Endodermal cell (in vitro differentiated cells): ENCODE results near the gene CLINT1. TPM values are rescaled to one million over a fixed set of nuclear protein-coding genes. Genes with fewer than 3 reads are reported as not detected.

ENCODE experiments used
- DNase-seq: peaks from one replicate; pipeline ENCODE4 v3.0.0-alpha.2; 2017
- H3K27ac ChIP-seq: 2 replicates; pipeline ENCODE4 v1.5.1; 2013; ENCODE audit warnings: mild to moderate bottlenecking, low read depth, low read length, moderate library complexity
- H3K27me3 ChIP-seq: 2 replicates; pipeline ENCODE4 v1.6.1; 2013; ENCODE audit warnings: mild to moderate bottlenecking, low read length, moderate library complexity; ENCODE audit not compliant: insufficient read depth, control insufficient read depth, poor library complexity, severe bottlenecking
- H3K36me3 ChIP-seq: 2 replicates; pipeline ENCODE4 v1.7.0; 2013; ENCODE audit warnings: mild to moderate bottlenecking, low read length, moderate library complexity; ENCODE audit not compliant: control insufficient read depth, insufficient read depth
- H3K4me1 ChIP-seq: one replicate; pipeline ENCODE4 v1.7.0; 2013; ENCODE audit warnings: low read length; ENCODE audit not compliant: control insufficient read depth, insufficient read depth
- H3K4me3 ChIP-seq: 2 replicates; pipeline ENCODE4 v1.5.1; 2013; ENCODE audit warnings: mild to moderate bottlenecking, low read length, moderate library complexity
- H3K9ac ChIP-seq: 2 replicates; pipeline ENCODE4 v1.6.1; 2013; ENCODE audit warnings: mild to moderate bottlenecking, low read length, moderate library complexity; ENCODE audit not compliant: poor library complexity, severe bottlenecking; ENCODE audit errors: extremely low read depth
- H3K9me3 ChIP-seq: 2 replicates; pipeline ENCODE4 v1.6.1; 2013; ENCODE audit warnings: mild to moderate bottlenecking, low read length, moderate library complexity; ENCODE audit not compliant: control insufficient read depth
- H3K27ac Mint-ChIP-seq: 2 replicates; pipeline ENCODE4 v1.8.0; 2020; ENCODE audit warnings: mixed read lengths
- H3K27me3 Mint-ChIP-seq: 2 replicates; pipeline ENCODE4 v1.8.0; 2021; ENCODE audit warnings: mild to moderate bottlenecking, mixed read lengths; ENCODE audit not compliant: insufficient read depth
- H3K36me3 Mint-ChIP-seq: 2 replicates; pipeline ENCODE4 v1.8.0; 2020; ENCODE audit warnings: low read depth, mixed read lengths
- H3K4me1 Mint-ChIP-seq: 2 replicates; pipeline ENCODE4 v1.8.0; 2020; ENCODE audit warnings: mixed read lengths
- H3K4me3 Mint-ChIP-seq: 2 replicates; pipeline ENCODE4 v1.8.0; 2020; ENCODE audit warnings: mild to moderate bottlenecking, moderate library complexity, mixed read lengths
- H3K9me3 Mint-ChIP-seq: 2 replicates; pipeline ENCODE4 v1.8.0; 2020; ENCODE audit warnings: mild to moderate bottlenecking, mixed read lengths
- WGBS, 2 experiments: methylation state at CpG; one replicate each; pipeline versions ENCODE4 v1.1.5 to v1.1.7; 2013; ENCODE audit warnings: missing lambda C conversion rate in 2 of 2, mixed read lengths in 1 of 2; ENCODE audit not compliant: insufficient coverage in 1 of 2, insufficient read length in 1 of 2; 5-methylcytosine and 5-hydroxymethylcytosine counted together
- total RNA-seq, 2 donors: library from RNA; stranded (reverse); fragmentation: NEBNext Ultra II Directional in 1 of 2; extraction: Animal tissue kit (Norgen Biotek cat#: 25700) in 1 of 2; gene quantifications; 2 replicates in 1 of 2; 3 replicates in 1 of 2; pipeline ENCODE4 v1.2.1, GENCODE V29; 2021
- TF ChIP-seq, protein P1 (sequence below): fragments of 200-600 bp; sonication (generic); conservative IDR thresholded peaks from 2 replicates; pipeline ENCODE4 v1.5.0; 2021; ENCODE audit warnings: antibody characterized with exemption, mild to moderate bottlenecking

Gene CLINT1
- total RNA-seq, 2 donors from 2014 or later = 91.6 to 92.7 TPM

DNA sequence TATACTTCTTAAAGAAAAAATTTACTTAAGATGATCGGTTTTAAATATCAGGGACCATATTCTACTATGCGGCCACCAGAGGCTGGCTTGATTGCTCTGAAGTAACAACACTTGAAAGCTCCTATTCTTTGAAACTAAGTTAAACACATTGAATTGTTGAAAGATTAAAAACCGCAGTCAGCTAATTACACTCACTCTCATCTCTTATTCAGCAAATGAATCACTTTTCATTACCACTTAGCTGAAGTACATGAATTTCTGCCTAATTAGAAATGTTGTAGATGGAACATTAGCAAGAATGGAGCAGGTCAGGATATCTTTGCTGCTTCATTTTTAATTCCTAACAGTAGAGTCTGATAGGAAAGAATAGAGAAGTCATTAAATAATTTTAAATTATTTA, 73.1 kb downstream of the CLINT1 start:
- Mint-ChIP-seq H3K27me3 (no peaks in the 10 kb centered on the region), H3K27ac (no peak overlapping the region), H3K36me3 (peaks cover 45% of the 10 kb centered on the region), H3K4me3 (no peak overlapping the region), H3K4me1 (peaks cover 5% of the 10 kb centered on the region), H3K9me3 (no peaks in the 10 kb centered on the region)
- H3K36me3 ChIP-seq = peaks cover 52% of the 10 kb centered on the region
- no peaks in the 10 kb centered on the region for H3K4me1 ChIP-seq
- H3K27me3 ChIP-seq = no peaks in the 10 kb centered on the region
- DNase-seq = no peak
- no peak overlapping the region for H3K4me3 ChIP-seq
- TF ChIP-seq, protein P1, sequence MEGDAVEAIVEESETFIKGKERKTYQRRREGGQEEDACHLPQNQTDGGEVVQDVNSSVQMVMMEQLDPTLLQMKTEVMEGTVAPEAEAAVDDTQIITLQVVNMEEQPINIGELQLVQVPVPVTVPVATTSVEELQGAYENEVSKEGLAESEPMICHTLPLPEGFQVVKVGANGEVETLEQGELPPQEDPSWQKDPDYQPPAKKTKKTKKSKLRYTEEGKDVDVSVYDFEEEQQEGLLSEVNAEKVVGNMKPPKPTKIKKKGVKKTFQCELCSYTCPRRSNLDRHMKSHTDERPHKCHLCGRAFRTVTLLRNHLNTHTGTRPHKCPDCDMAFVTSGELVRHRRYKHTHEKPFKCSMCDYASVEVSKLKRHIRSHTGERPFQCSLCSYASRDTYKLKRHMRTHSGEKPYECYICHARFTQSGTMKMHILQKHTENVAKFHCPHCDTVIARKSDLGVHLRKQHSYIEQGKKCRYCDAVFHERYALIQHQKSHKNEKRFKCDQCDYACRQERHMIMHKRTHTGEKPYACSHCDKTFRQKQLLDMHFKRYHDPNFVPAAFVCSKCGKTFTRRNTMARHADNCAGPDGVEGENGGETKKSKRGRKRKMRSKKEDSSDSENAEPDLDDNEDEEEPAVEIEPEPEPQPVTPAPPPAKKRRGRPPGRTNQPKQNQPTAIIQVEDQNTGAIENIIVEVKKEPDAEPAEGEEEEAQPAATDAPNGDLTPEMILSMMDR = no peak
- no peak overlapping the region for H3K27ac ChIP-seq
- H3K9ac ChIP-seq = no peak overlapping the region
- 97 to 100% methylated on average over 2 to 3 of the region's 3 CpGs for WGBS, 2 experiments
- H3K9me3 ChIP-seq = no peaks in the 10 kb centered on the region

DNA sequence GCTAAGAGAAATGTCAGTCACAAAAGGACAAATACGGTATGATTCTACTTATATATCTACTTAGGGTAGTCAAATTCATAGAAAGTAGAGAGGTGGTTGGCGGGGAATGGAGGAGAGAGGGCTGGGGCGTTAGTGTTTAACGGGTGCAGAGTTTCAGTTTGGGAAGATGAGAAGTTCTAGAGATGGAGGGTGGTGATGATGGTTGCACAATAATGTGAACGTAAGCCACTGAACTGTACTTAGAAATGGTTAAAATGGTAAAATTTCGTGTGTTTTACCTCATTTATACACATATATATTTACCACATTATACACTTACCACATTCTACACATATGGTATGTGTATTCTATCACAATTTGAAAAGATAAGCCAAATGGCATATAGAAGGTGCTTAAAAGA, 79.7 kb downstream of the CLINT1 start:
- Histone ChIP-seq H3K9ac (no peak overlapping the region), H3K27ac (no peak overlapping the region), H3K4me1 (no peaks in the 10 kb centered on the region), H3K9me3 (no peaks in the 10 kb centered on the region), H3K27me3 (no peaks in the 10 kb centered on the region), H3K4me3 (no peak overlapping the region), H3K36me3 (peaks cover 1% of the 10 kb centered on the region)
- WGBS, 2 experiments = 96 to 100% methylated on average over 2 to 5 of the region's 6 CpGs
- TF ChIP-seq, protein P1 = no peak
- Mint-ChIP-seq H3K4me3 (no peak overlapping the region), H3K4me1 (peaks cover 5% of the 10 kb centered on the region), H3K27me3 (no peaks in the 10 kb centered on the region), H3K36me3 (peaks cover 3% of the 10 kb centered on the region), H3K27ac (no peak overlapping the region), H3K9me3 (no peaks in the 10 kb centered on the region)
- DNase-seq = no peak

DNA sequence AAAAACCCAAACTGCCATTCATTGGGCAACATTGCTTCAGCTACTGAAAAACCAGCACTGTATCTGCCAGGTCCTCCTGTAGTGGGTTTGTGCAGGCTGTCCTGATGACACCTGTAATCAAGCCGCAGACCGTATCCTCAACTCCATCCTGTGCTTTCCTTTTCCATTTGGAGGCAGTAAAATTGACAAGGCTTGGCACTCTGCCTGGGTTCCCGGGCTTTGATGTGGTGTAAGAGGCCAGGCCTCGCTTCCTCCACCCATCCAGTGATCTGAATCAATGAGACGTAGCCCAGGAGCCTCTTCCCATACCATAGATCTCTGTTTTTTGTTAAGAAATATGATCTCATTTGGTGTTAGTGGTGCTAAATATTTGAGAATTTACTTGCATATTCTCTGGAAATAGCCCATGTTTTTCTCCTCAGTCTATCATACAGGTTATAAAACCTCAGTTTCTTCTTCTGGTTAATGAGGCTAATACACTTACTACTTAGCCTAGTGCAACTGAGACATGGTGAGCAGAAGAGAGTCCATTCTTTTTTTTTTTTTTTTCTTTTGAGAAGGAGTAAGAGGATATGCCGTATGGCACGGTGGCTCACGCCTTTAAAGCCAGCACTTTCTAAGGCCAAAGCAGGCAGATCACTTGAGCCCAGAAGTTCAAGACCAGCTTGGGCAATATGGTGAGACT, 80.7 kb downstream of the CLINT1 start:
- H3K4me1 Mint-ChIP-seq = peaks cover 5% of the 10 kb centered on the region
- Histone ChIP-seq H3K36me3 (no peaks in the 10 kb centered on the region), H3K9ac (no peak overlapping the region), H3K4me1 (no peaks in the 10 kb centered on the region), H3K27me3 (no peaks in the 10 kb centered on the region), H3K4me3 (no peak overlapping the region), H3K9me3 (no peaks in the 10 kb centered on the region), H3K27ac (no peak overlapping the region)
- no peaks in the 10 kb centered on the region for H3K9me3 Mint-ChIP-seq
- H3K4me3 Mint-ChIP-seq = no peak overlapping the region
- no peak for DNase-seq
- TF ChIP-seq, protein P1 = no peak
- 83 to 89% methylated on average over 2 to 8 of the region's 8 CpGs for WGBS, 2 experiments
- H3K36me3 Mint-ChIP-seq = no peaks in the 10 kb centered on the region
- H3K27ac Mint-ChIP-seq = no peak overlapping the region
- H3K27me3 Mint-ChIP-seq = no peaks in the 10 kb centered on the region
